Sigmoid colon (tissue), 7 donors: ENCODE data around the gene KIF6. TPM values are rescaled to one million over a fixed set of nuclear protein-coding genes. Genes with fewer than 3 reads are reported as not detected.

Source experiments
- DNase-seq: peaks from one replicate; pipeline ENCODE4 v3.0.0-alpha.2; 2019
- H3K27ac ChIP-seq, 4 donors: fragments of 200-600 bp; sonication (generic); one replicate each; pipeline ENCODE4 v1.5.1; 2016 to 2019; ENCODE audit warnings: mild to moderate bottlenecking in 1 of 4
- H3K27me3 ChIP-seq, 3 donors: fragments of 200-600 bp; sonication (generic); one replicate each; pipeline ENCODE4 v1.5.1; 2019; ENCODE audit warnings: mild to moderate bottlenecking in 1 of 3
- H3K36me3 ChIP-seq, 4 donors: fragments of 200-600 bp; sonication (generic); one replicate each; pipeline ENCODE4 v1.5.1; 2016 to 2019
- H3K4me1 ChIP-seq, 4 donors: fragments of 200-600 bp; sonication (generic); one replicate each; pipeline ENCODE4 v1.5.1; 2017 to 2019
- H3K4me3 ChIP-seq, 4 donors: fragments of 200-600 bp; sonication (generic); one replicate each; pipeline ENCODE4 v1.5.1; 2017 to 2019; ENCODE audit warnings: mild to moderate bottlenecking in 2 of 4, moderate library complexity in 1 of 4
- H3K9me3 ChIP-seq, 4 donors: fragments of 200-600 bp in 3 of 4; sonication (generic) in 3 of 4; one replicate each; pipeline versions ENCODE4 v1.5.1 to v1.6.1; 2013 to 2019
- EP300 ChIP-seq, 4 donors: sonication (generic); formaldehyde crosslinking; IDR thresholded peaks; one replicate each; pipeline ENCODE4 v1.6.1; 2017; ENCODE audit warnings: antibody characterized with exemption in 4 of 4
- POLR2A ChIP-seq, 2 donors: fragments of 450-650 bp; IDR thresholded peaks; one replicate each; pipeline ENCODE4 v1.6.1; 2016; ENCODE audit warnings: antibody characterized with exemption in 2 of 2, mild to moderate bottlenecking in 2 of 2, moderate library complexity in 2 of 2
- POLR2AphosphoS5 ChIP-seq, 4 donors: sonication (generic); formaldehyde crosslinking; IDR thresholded peaks; one replicate each; pipeline ENCODE4 v1.6.1; 2017; ENCODE audit warnings: antibody characterized with exemption in 4 of 4
- WGBS, 2 donors: extraction: QIAGEN DNeasy Blood & Tissue Kit; methylation state at CpG; one replicate each; pipeline ENCODE4 v1.1.7; 2013; 5-methylcytosine and 5-hydroxymethylcytosine counted together
- intact Hi-C: fragments of 100-400 bp; cut with DNase I; formaldehyde crosslinking; loops from one replicate; pipeline ENCODE4 v1.15.1; 2023
- polyA plus RNA-seq, 3 donors: library from polyadenylated mRNA; stranded (reverse); fragments of 200-250 nt; gene quantifications; one replicate each; pipeline ENCODE4 v1.2.3, GENCODE V29; 2013
- total RNA-seq, 4 donors: library from RNA; depleted of rRNA; stranded (reverse); fragments of >200 nt; gene quantifications; one replicate each; pipeline ENCODE4 v1.1.0, GENCODE V29; 2016
- TF ChIP-seq, protein P1 (sequence below), 4 experiments: fragments of 450-650 bp in 3 of 4; fragments of 200-600 bp in 1 of 4; IDR thresholded peaks; one replicate each; pipeline ENCODE4 v1.5.1; 2016 to 2019; ENCODE audit warnings: antibody characterized with exemption in 4 of 4, mild to moderate bottlenecking in 3 of 4, moderate library complexity in 2 of 4
- donor health status: healthy with polysubstance abuse.
- donor health status: Bipolar disorder and iron deficiency.
- donor health status: healthy.

Gene KIF6
- total and polyA plus RNA-seq, 7 donors, result under 0.01 to 0.99 (median 0.36) TPM; not detected in 2

DNA sequence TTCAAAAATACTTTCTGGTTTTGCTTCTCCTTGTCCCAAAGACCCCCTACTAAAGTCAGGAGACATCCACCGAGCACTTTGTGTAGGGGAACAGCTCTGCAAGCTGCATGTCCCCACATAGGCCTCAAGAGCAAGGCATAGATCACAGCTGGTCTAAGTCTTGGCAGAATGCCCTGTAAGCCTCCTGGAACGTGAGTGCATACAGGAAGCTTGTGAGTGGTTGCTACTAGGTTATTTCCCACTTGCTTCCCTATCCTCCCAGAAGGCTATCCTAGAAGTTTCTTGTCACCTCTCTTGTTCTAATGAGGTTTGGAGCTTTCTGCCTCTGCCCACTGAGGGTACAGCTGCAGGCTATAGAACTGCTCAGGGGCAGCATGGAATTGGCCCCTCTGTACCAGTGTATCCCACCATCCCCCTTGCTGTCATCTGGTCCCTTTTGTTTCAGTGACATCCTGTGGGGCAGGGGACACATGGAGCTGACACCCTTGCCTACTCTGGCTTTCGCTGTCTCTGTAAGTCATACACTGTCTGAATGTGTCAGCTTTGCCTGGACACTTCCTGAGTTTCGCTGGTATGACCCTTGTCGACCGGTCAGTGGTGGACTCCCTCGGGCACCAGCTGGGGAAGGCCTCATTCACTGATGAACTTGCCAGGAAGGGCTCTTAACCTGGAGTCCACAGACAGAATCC is 367.1 kb downstream of the KIF6 start:
- Histone ChIP-seq H3K4me1 (peaks cover 0 to 5% (median 0%) of the 10 kb centered on the region in 4 donors), H3K27me3 (no peaks in the 10 kb centered on the region), H3K9me3 (no peaks in the 10 kb centered on the region), H3K4me3 (no peak overlapping the region), H3K36me3 (no peaks in the 10 kb centered on the region), H3K27ac (no peak overlapping the region)
- TF ChIP-seq POLR2A (IDR thresholded peaks at IDR 0.05), result no peak
- no peak for TF ChIP-seq EP300 (IDR thresholded peaks at IDR 0.05)
- no peak for TF ChIP-seq POLR2AphosphoS5 (IDR thresholded peaks at IDR 0.05)
- TF ChIP-seq, protein P1, sequence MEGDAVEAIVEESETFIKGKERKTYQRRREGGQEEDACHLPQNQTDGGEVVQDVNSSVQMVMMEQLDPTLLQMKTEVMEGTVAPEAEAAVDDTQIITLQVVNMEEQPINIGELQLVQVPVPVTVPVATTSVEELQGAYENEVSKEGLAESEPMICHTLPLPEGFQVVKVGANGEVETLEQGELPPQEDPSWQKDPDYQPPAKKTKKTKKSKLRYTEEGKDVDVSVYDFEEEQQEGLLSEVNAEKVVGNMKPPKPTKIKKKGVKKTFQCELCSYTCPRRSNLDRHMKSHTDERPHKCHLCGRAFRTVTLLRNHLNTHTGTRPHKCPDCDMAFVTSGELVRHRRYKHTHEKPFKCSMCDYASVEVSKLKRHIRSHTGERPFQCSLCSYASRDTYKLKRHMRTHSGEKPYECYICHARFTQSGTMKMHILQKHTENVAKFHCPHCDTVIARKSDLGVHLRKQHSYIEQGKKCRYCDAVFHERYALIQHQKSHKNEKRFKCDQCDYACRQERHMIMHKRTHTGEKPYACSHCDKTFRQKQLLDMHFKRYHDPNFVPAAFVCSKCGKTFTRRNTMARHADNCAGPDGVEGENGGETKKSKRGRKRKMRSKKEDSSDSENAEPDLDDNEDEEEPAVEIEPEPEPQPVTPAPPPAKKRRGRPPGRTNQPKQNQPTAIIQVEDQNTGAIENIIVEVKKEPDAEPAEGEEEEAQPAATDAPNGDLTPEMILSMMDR (IDR thresholded peaks at IDR 0.05), result no peak
- DNase-seq, result peak; percentile 76
- 68 to 69% methylated on average over 7 of the region's 7 CpGs for WGBS, 2 donors
- intact Hi-C loops, result no loop called here

DNA sequence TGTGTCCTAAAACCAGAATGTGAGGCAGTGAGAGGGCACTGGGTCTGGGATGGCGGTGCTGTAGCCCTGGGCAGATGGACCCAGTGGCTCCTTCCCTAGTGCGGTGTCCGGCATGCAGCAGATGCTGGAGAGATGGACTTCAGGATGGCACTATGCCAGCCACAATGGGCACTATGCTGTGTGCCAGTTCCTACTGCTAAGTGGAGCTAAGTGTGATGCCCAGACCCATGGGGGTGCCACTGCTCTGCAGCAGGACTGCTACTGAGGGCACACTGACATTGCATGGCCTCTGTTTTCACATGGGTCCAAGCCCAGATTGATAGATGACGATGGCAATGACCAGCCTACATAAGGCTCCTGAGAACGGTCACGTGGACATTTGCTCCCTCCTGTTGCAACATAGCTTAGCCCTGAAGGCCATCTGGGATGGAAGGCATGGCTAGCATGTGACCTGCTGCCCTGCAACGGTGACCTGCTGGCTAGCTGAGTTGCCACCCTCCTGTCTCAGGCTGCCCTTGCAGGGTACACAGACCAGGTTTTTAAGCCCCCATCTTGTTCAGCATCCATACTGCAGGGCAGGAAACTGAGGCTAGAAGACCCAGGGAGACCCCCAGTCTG is 371.4 kb downstream of the KIF6 start:
- no peaks in the 10 kb centered on the region for H3K9me3 ChIP-seq
- TF ChIP-seq EP300 (IDR thresholded peaks at IDR 0.05) (no peak), POLR2A (IDR thresholded peaks at IDR 0.05) (no peak), POLR2AphosphoS5 (IDR thresholded peaks at IDR 0.05) (no peak)
- TF ChIP-seq, protein P1 (IDR thresholded peaks at IDR 0.05), result no peak
- WGBS, 2 donors, result 93% methylated on average over 7 of the region's 7 CpGs
- H3K27me3 ChIP-seq, result no peaks in the 10 kb centered on the region
- H3K36me3 ChIP-seq, result no peaks in the 10 kb centered on the region
- DNase-seq, result no peak
- H3K4me1 ChIP-seq, result peaks cover 0 to 5% (median 0%) of the 10 kb centered on the region in 4 donors
- intact Hi-C loops, result no loop called here
- no peak overlapping the region for H3K27ac ChIP-seq
- no peak overlapping the region for H3K4me3 ChIP-seq

DNA sequence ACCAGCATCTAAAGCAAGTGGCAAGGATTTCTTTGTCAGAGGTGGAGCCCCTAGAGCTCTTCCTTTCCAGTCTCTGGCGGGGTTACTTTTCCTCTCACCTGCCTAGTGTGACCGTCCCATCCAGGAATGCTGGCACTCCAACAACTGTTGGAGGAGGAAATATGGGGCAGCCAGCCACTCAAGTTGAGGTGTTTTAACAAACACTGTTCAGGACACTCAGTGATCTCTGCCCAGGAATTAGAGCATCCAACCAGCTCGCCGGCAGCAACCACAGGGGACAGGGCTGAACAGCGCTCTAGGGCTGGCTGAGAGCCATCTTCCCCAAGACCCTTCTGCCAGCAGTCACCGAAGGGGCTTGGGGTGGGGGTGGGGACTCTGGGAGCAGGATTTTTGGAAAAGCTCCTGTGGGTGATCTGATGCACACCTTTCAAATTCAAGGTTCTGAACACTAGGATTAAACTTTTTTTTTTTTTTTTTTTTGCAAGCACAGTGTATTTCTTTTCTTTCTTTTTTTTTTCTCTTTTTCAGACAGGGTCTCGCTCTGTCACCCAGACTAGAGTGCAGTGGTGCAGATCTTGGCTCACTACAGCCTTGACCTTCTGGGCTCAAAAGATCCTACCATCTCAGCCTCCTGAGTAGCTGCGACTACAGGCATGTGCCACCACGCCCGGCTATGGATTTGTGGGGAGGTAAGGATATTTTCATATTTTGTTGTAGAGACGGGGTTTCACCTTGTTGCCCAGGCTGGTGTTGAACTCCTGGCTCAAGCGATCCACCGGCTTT is 374.3 kb downstream of the KIF6 start:
- Histone ChIP-seq H3K4me1 (no peaks in the 10 kb centered on the region), H3K9me3 (no peaks in the 10 kb centered on the region), H3K4me3 (no peak overlapping the region), H3K27ac (no peak overlapping the region), H3K36me3 (no peaks in the 10 kb centered on the region), H3K27me3 (no peaks in the 10 kb centered on the region)
- 91% methylated on average over 13 of the region's 13 CpGs for WGBS, 2 donors
- TF ChIP-seq EP300 (IDR thresholded peaks at IDR 0.05), result no peak
- no peak for TF ChIP-seq POLR2AphosphoS5 (IDR thresholded peaks at IDR 0.05)
- TF ChIP-seq POLR2A (IDR thresholded peaks at IDR 0.05), result no peak
- TF ChIP-seq, protein P1 (IDR thresholded peaks at IDR 0.05), result no peak
- intact Hi-C loops, result no loop called here
- DNase-seq, result no peak

DNA sequence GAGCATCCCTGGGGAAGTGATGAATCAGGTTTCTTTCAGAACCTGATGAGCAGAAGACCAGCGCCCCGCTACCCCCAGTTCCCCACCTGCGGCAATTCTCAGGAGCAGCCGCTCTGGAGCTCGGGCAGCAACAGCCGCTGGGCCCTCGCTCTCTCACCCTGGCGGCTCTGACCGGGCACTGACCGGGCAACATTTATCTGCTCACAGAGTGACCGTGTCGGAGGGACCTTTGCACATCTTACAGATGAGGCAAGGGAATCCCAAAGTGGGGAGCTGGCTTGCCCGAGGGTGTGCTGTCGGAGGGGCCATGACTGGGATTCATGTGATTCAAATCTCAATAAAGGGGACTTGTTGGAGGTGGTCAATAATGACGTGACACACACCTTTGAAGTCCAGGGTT is 376.5 kb downstream of the KIF6 start:
- DNase-seq, result no peak
- Histone ChIP-seq H3K9me3 (no peaks in the 10 kb centered on the region), H3K36me3 (no peaks in the 10 kb centered on the region), H3K4me3 (no peak overlapping the region), H3K27ac (no peak overlapping the region), H3K27me3 (no peaks in the 10 kb centered on the region), H3K4me1 (no peaks in the 10 kb centered on the region)
- 91 to 94% methylated on average over 15 of the region's 15 CpGs for WGBS, 2 donors
- intact Hi-C loops, result no loop called here
- TF ChIP-seq POLR2AphosphoS5 (IDR thresholded peaks at IDR 0.05), result no peak
- TF ChIP-seq EP300 (IDR thresholded peaks at IDR 0.05), result no peak
- TF ChIP-seq POLR2A (IDR thresholded peaks at IDR 0.05), result no peak
- TF ChIP-seq, protein P1 (IDR thresholded peaks at IDR 0.05), result no peak
